DND-41 (cell line): ENCODE results near the gene EPHA3.

Experiments
- ATAC-seq: fragments of 200-7000 bp; cut with Tn5 transposase; 3 replicates; pipeline ENCODE4 v1.9.1; 2021; ENCODE audit warnings: low read depth; ENCODE audit not compliant: insufficient read depth
- DNase-seq: peaks from one replicate; pipeline ENCODE4 v3.0.0-alpha.2; 2020
- H2AFZ ChIP-seq: 2 replicates; pipeline ENCODE4 v1.6.0; 2012; ENCODE audit warnings: low read depth, low read length
- H3K27ac ChIP-seq: 2 replicates; pipeline ENCODE4 v1.5.1; 2012; ENCODE audit warnings: low read length, inconsistent platforms
- H3K27me3 ChIP-seq: fragments of 200-600 bp; sonication (generic); 2 replicates; pipeline ENCODE4 v1.6.0; 2012; ENCODE audit warnings: low read length, mild to moderate bottlenecking, inconsistent platforms; ENCODE audit not compliant: insufficient read depth, poor library complexity
- H3K36me3 ChIP-seq: 2 replicates; pipeline ENCODE4 v1.5.1; 2012; ENCODE audit warnings: low read length, inconsistent platforms; ENCODE audit not compliant: insufficient read depth
- H3K4me1 ChIP-seq: 2 replicates; pipeline ENCODE4 v1.5.1; 2012; ENCODE audit warnings: mild to moderate bottlenecking, low read length; ENCODE audit not compliant: insufficient read depth
- H3K4me2 ChIP-seq: 2 replicates; pipeline ENCODE4 v1.6.0; 2012; ENCODE audit warnings: mild to moderate bottlenecking, moderate library complexity, low read length, inconsistent platforms; ENCODE audit not compliant: insufficient read depth
- H3K4me3 ChIP-seq, 2 experiments: fragments of 200-600 bp in 1 of 2; shearing (Covaris generic) in 1 of 2; 2 replicates each; pipeline ENCODE4 v1.5.1; 2012 to 2016; ENCODE audit warnings: inconsistent platforms in 2 of 2, low read length in 2 of 2, mild to moderate bottlenecking in 2 of 2, low read depth in 1 of 2, moderate library complexity in 1 of 2
- H3K79me2 ChIP-seq: 2 replicates; pipeline ENCODE4 v1.6.0; 2012; ENCODE audit warnings: low read length, inconsistent platforms; ENCODE audit not compliant: insufficient read depth
- H3K9ac ChIP-seq: 2 replicates; pipeline ENCODE4 v1.6.0; 2012; ENCODE audit warnings: low read depth, mild to moderate bottlenecking, inconsistent platforms, low read length, moderate library complexity
- H3K9me3 ChIP-seq: 2 replicates; pipeline ENCODE4 v1.5.1; 2012; ENCODE audit warnings: low read length, moderate library complexity, mild to moderate bottlenecking, inconsistent platforms; ENCODE audit not compliant: insufficient read depth, severe bottlenecking
- H4K20me1 ChIP-seq: 2 replicates; pipeline ENCODE4 v1.6.0; 2012; ENCODE audit warnings: low read length; ENCODE audit not compliant: insufficient read depth
- EZH2 ChIP-seq: IDR thresholded peaks from 3 replicates; pipeline ENCODE4 v1.6.1; 2012; ENCODE audit warnings: borderline replicate concordance, low read depth, mild to moderate bottlenecking, moderate library complexity, low read length, inconsistent platforms; ENCODE audit not compliant: severe bottlenecking
- TF ChIP-seq, protein P1 (sequence below): IDR thresholded peaks from 2 replicates; pipeline ENCODE4 v1.5.1; 2012; ENCODE audit warnings: borderline replicate concordance, low read length, moderate library complexity, mild to moderate bottlenecking; ENCODE audit not compliant: poor library complexity, severe bottlenecking; ENCODE audit errors: extremely low read depth

The EPHA3 gene

DNA sequence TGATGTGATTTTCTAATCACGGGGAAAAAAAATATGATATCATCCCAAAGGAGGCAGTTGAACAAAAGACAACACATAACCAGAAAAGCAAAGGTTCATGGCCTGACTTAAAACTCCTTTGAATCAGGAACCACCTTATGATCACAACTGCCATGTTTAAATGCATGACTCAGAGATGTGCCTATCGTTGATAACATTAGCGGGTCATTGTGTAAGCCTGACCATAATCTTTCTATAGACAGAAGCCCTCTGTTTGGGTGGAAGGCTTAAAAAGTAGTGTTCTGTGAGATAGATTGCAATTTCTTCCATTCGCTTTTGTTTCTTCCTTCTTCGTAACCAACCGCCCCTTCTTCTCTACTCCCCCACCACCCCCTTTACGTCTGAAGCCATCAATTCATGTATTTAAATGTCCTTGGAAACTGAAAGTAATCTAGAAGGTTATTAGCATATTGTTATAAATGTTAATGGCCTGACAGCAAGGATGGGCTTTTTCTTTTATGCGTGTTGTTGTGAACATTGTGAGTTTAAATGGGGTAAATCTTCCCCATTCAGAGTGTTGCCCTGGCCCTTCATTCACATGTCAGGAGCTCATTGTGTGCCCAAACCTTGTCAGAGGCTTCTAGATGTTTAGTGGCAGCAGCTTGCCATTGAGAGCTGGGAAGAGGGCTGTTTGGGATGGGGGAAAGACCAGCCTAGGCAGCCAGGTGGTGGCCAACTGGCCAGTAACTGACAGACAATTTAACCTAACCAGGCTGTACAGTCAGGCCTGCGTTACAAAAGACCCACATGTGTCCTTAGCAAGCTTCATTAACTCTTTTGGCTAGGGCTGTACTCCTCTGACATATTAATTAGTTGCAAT lies 64.5 kb downstream of the EPHA3 start:
- H3K27me3 ChIP-seq = no peaks in the 10 kb centered on the region
- no peaks in the 10 kb centered on the region for H4K20me1 ChIP-seq
- no peaks in the 10 kb centered on the region for H3K36me3 ChIP-seq
- peaks cover 2% of the 10 kb centered on the region; the same call in 1 of the 2 replicates for H3K4me1 ChIP-seq
- H2AFZ ChIP-seq = no peak overlapping the region
- H3K9me3 ChIP-seq = no peaks in the 10 kb centered on the region
- H3K4me2 ChIP-seq = no peak overlapping the region
- ATAC-seq (no peak), DNase-seq (no peak)
- H3K4me3 ChIP-seq = no peak overlapping the region
- H3K27ac ChIP-seq = no peak overlapping the region
- TF ChIP-seq, protein P1, sequence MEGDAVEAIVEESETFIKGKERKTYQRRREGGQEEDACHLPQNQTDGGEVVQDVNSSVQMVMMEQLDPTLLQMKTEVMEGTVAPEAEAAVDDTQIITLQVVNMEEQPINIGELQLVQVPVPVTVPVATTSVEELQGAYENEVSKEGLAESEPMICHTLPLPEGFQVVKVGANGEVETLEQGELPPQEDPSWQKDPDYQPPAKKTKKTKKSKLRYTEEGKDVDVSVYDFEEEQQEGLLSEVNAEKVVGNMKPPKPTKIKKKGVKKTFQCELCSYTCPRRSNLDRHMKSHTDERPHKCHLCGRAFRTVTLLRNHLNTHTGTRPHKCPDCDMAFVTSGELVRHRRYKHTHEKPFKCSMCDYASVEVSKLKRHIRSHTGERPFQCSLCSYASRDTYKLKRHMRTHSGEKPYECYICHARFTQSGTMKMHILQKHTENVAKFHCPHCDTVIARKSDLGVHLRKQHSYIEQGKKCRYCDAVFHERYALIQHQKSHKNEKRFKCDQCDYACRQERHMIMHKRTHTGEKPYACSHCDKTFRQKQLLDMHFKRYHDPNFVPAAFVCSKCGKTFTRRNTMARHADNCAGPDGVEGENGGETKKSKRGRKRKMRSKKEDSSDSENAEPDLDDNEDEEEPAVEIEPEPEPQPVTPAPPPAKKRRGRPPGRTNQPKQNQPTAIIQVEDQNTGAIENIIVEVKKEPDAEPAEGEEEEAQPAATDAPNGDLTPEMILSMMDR = no peak
- no peak for TF ChIP-seq EZH2
- no peaks in the 10 kb centered on the region for H3K79me2 ChIP-seq
- H3K9ac ChIP-seq = no peak overlapping the region

DNA sequence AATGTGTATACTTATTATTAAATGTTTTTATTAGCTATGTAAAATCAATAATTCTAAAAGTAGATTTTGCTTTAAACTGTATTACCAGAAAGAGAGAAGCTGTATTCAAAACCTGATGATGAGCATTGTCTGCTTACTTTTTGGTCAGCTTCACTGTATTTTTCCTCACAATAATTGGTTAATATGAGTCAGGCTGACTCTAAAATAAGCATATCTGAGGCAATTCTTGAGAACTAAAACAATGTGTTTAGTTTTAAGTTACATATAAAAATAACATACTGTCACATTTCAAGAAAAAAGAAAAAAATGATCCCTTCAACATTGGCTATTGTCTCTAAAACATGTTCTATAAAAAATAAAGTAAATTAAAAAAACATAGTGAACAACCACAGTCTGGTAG lies 66.1 kb downstream of the EPHA3 start:
- no peak overlapping the region for H2AFZ ChIP-seq
- H3K4me1 ChIP-seq = peaks cover 15% of the 10 kb centered on the region
- H3K9ac ChIP-seq = no peak overlapping the region
- DNase-seq (no peak), ATAC-seq (no peak)
- H3K36me3 ChIP-seq = no peaks in the 10 kb centered on the region
- H3K27ac ChIP-seq = no peak overlapping the region
- no peak for TF ChIP-seq EZH2
- TF ChIP-seq, protein P1 = no peak
- no peaks in the 10 kb centered on the region for H3K9me3 ChIP-seq
- no peaks in the 10 kb centered on the region for H4K20me1 ChIP-seq
- no peak overlapping the region for H3K4me2 ChIP-seq
- H3K79me2 ChIP-seq = no peaks in the 10 kb centered on the region
- H3K27me3 ChIP-seq = no peaks in the 10 kb centered on the region
- H3K4me3 ChIP-seq = no peak overlapping the region

DNA sequence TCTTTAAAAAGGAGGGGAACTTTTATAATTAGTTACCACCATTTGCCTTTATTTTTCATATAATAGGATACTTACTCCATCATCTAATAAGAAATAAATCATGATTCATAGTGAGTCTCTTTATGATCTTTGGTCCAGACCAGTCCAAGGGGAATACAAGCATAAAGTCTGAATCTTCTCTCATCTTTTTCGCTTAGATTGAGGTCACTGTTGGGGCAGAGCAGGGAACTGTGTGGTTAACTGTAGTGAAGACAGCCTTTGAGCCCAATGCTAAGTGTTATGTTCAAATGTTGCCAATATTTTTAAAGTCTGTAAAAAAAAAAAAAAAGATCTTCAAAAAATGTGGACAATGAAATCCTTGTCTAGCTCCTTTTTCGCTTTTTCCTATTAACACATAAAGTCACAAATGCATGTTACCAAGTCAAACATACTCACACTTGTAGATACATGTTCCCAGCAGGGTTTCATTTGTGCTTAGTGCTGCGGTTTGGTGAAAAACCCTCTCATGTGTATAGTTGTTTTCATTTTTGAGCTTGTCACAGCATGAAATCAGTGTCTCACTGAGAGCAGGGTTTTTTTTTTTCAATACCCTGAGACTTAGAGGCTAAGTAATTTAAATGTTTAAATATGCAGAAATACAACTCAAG lies 72.1 kb downstream of the EPHA3 start:
- Histone ChIP-seq H3K9me3 (no peaks in the 10 kb centered on the region), H3K4me2 (no peak overlapping the region), H3K79me2 (no peaks in the 10 kb centered on the region), H3K4me1 (peaks cover 15% of the 10 kb centered on the region), H3K27me3 (no peaks in the 10 kb centered on the region), H3K36me3 (no peaks in the 10 kb centered on the region), H3K27ac (no peak overlapping the region), H4K20me1 (no peaks in the 10 kb centered on the region), H3K9ac (no peak overlapping the region), H3K4me3 (no peak overlapping the region), H2AFZ (no peak overlapping the region)
- TF ChIP-seq EZH2 = no peak
- TF ChIP-seq, protein P1 = no peak
- DNase-seq (no peak), ATAC-seq (peak; percentile 54; the same call in 1 of the 3 replicates)
